GM19025 (cell line): ENCODE measurements around the gene TERF2IP.

ENCODE experiments used
- ATAC-seq: cut with Tn5 transposase; IDR thresholded peaks from one replicate; pipeline ENCODE4 v1.9.1; 2021; ENCODE audit warnings: mild to moderate bottlenecking, low read depth, moderate library complexity; ENCODE audit not compliant: unreplicated experiment

TERF2IP gene

DNA sequence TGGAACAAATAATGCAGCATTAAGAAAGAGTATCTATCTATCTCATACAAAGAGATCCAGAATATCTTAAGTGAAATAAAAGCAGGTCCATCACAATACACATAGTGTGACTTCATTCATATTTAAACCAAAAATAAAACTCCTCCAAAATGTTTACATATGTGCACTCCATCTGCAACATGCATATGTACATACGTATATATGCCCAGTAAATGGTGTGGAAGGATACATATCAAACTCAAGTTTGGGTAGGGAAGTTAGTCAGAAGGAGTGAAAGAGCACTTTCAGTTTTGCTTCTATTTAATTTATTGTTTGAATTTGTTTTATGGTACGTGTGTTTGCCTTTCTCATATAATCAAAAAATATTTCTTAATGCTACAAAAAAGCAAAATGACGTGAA, 12.5 kb upstream of the TERF2IP start:
- ATAC-seq = no peak

DNA sequence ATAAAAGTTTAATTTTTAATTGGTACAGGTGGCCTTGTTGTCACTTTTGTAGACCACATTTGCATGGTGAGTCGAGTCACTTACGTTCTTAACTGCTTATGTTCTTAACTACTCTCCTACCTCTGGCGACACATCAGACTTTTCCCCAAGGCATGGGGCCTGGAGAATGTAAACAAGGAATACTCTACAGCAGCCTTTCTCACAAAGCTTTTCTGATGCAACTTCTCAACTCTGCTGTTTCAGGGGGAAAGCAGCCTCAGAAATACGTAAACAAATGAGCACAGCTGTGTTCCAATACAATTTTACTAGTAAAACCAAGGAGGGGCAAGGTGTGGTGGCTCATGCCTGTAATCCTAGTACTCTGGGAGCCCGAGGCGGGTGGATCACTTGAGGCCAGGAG, 7.0 kb upstream of the TERF2IP start:
- ATAC-seq = no peak

DNA sequence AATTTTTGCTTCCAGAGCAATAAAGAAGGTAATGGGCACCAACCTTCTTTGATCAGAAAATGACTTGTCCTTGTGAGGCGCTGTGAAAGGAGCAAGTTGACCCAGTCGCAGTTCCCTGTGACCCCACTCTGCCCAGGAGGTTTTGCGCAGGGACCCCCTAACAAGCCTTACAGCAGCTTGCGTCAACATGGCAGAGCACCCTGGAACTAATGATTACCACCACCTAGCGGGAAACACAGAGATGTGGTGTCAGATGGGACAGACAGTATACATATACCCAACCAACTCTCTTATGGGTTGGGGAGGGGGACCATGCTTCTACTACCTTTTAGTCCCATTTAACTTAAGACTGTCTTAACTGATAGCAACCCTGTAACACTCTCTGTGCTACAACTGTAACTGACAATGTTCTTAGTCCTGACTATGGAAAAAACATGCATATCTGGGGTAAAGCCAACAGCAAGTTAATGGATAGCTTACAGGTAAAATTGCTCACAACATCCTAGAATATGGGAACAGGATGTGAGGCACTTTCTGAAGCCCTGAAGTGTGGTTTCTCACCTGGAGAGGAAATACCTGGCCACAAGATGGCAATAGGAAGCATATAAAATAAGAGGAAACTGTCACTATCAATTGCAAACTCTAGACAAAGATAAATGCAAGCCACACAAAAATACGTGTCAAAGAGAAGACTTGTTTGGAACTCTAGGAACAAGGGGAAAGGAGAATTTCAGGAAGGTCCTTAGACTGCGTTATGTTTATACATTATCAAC, 3.1 kb upstream of the TERF2IP start:
- ATAC-seq = no peak

DNA sequence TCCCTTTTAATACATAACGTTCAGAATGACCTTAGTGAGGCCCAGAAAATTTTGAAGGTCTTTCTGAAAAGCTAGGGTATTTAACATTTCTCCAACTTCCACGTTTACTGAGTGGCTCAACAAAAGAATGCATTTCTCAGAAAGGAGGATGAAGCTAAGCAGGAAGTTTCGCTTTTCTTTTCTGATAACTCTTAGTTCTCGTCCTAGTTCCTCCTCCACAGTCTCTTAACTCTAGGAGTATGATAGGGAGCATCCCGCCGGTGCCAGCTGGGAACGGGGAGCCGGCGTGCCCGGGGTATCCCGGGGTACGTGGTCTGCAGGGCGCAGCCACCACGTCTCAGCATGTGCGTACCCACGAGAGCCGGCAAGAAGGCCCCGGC, 471 bp upstream of the TERF2IP start:
- peak; percentile 18 for ATAC-seq

DNA sequence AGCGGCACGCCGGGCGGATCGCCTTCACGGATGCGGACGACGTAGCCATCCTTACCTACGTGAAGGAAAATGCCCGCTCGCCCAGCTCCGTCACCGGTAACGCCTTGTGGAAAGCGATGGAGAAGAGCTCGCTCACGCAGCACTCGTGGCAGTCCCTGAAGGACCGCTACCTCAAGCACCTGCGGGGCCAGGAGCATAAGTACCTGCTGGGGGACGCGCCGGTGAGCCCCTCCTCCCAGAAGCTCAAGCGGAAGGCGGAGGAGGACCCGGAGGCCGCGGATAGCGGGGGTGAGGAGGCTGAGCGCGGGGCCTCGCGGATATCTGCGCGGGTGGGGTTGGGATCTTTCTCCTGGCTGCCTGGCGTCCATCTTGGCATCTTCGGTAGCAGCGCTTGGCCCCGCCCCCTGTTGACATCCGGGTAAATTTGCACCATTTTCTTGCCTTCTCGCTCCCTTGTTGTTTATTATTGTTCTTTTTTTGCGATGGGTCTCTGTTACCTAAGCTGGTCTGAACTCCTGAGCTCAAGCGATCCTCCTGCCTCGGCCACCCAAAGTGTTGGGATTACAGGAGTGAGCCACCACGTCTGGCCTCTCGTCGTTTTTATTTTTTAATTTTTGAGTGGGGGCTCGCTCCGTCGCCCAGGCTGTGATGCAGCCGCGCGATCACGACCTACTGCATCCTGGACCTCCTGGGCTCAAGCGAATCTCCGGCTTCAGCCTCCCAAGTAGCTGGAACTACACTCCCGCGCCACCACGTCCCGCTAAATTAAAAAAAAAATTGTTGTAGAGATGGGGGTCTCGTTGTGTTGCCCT, 898 bp downstream of the TERF2IP start:
- peak; percentile 20 for ATAC-seq

DNA sequence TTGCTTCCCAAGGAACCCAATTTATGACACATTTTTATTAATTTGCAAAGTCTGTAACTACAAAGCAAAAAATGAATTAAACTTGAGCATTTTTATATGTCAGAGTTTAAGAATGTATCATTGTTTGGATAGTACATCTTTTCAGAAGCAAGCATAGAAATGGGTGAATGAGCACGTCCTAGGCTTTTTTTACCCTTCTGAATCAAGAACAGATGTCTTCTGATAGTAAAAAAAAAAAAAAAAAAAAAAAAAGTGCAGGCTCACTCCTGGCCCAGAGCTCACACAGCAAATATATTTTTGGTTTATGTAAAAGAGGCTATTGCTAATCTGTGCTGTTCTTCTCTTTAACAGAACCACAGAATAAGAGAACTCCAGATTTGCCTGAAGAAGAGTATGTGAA, 6.3 kb downstream of the TERF2IP start:
- ATAC-seq = no peak

DNA sequence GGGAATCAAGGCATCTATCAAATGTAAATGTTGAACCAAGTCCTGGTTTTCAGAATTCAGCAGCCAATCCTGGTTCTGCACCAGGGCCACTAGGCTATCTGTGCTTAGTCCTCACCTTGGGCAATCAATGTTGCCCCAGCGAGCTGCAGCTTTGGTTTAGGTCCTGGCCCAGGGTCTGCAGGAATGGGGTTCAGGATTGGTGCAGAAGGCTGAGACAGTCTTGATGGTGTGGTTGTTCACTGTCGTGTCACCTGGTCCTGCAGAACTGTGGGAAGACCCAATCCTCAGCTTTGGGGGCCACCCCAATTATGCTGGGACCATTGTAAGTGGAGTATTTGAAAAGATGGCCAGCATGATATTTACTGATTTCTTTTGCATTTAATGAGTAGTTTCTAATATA, 10.6 kb downstream of the TERF2IP start:
- ATAC-seq = no peak

DNA sequence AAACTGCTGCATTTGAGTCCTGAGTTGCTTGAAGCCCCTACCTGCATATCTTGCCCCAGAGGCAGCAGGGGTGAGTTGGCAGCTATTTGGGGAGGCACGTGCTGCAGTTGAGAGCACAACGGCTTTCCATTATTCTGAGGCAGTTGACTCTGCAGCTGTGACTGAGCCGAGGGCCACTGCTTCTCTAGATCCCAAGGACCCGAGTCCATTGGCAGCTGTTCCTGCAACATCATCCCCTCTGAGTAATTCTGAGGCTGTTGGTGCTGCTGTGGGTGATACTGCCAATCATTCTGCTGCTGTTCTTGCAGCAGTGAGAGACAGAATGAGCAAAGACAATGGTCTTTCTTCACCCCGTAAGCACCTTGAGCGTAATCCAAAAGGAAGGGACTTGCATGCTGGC, 12.7 kb downstream of the TERF2IP start:
- ATAC-seq = no peak

DNA sequence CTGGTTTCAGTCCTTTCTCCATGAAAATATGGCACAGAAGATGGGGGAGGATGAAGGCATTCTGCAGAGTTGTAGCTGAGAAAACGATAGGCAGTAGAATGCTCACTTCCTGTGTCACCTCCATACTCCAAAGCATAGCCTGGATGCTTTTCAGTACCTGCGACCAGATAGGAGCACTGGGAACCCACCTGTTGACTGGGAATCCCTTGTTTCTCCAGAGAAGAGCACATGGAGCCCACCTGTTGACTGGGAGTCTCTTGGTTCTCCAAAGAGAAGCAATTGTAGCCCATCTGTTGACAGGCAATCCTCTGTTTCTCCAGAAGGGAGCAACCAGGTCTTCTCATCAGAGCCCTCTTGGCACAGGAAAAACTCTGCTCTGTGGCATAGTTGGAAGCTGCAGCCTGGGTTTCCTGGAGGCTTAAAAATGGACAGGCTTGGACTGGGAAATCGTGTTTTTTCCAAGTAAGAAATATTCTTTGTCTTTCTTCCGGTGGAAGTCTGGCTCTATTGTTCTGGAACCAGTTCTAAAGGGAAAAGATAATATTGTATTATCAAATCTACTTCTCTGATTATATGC, 13.2 kb downstream of the TERF2IP start:
- ATAC-seq = no peak

DNA sequence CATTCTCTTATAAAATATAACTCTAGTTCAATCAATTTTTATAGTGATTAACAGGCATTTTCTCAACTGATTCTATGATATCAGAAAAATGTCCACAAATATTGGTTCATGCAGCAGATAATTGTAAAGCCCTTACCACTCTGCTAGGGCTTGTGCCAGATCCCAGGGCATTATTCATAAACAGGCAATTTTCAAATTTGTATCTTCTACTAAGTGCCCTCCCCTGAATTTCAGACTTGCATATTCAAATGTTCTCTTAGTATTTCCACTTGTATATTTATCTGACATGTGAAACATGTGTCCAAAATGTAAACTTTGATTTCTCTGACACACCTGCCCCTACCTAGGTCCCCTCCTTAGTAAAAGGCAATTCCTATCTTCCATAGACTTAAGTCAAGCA, 19.9 kb downstream of the TERF2IP start:
- no peak for ATAC-seq

DNA sequence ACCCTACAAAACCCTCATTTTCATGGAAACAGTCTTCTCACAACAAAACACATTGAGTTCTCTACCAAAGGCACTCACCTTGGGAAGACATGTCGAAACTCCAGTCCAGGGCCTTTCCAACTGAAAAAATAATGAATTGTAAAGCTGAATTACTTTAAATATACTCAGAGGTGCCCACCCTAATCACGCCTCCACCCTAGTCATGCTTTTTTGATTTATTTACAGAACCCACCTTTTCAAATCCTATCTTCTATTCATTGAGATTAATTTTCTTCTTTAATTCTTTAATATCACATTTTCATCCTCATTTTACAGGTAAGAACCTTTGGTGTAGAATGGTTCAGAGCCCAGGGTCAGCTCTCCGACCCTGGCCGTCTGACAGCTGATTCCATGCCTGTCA, 29.3 kb downstream of the TERF2IP start, which contains the start of gene CPHXL2:
CPHXL2 (minus strand) TSS at position 101 of the 400 bp plus-strand sequence; CDS start at position 91, 10 bp downstream.
- no peak for ATAC-seq

DNA sequence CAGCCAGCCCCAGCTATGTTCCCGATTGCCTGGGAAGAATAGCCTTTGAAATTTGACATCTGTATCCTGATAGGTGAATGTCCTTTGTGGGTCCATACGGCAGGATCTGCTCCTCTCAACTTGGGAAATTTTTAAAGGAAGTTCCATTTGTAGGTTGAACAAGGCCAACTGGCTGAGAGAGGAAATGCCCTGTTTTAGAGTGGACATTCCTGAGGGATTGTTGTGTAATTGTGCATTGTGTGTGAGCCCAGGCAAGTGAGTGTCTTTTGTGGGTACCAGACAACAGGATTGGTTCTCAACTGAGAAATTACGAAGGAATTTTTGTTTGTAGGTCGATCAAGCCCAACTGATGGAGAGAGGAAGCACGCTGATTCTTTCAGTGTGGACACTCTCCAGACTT, 31.8 kb downstream of the TERF2IP start:
- no peak for ATAC-seq

DNA sequence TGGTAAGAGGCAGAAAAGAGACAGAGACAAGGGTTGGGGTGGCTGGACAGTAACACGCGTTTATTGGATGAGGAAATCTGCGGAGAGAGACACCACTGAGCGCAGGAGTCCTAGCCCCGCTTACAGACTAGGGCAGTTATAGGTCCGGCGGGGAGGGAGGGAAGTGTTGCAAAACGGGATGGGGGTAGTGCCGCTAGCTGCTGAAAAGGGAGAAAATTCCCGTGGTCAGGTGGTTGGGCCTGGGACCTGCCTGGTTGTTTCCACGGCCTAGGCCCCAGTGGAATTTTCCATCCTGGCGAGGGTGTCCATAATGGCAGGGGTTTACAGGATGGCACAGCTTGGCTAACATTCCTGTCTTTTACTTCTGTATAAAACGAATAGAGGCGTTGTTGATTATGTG, 34.7 kb downstream of the TERF2IP start:
- no peak for ATAC-seq

DNA sequence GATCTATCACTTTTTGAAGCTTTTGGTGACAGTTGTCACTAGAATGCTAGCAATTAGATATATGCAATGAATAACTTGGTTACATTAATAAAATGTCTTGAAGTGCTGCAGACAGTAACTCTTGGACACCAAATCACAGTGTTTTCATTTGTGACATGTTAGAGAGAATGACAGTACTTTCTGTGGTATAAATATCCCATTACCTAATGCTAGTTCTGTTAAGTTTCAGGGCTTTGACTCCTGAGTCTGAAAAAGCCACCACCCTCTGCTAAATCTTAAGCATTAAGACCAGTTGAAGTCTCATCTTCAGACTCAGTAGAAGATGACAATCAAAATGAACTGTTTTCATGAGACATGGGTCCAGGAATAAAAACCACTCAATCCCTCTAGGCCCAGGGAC, 39.8 kb downstream of the TERF2IP start:
- ATAC-seq = no peak

DNA sequence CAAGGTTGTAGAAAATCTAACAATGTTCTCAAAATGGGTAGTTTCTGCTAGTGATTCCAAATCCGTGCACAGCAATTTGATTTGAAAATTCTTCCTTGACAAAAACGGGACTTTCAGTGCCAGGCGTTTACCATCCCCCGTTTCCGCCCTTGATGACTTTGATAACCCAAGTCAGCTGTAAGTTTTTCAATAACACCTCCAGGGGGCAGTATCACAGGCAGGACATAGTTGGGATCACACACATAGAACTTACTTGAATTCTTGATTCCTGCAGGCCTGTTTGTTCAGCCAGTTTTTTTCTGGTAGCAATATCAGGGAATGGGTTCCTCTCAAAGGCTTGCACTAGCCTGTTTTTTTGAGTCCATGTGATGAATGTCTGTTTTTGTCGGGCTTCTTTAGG, 48.1 kb downstream of the TERF2IP start:
- ATAC-seq = no peak

DNA sequence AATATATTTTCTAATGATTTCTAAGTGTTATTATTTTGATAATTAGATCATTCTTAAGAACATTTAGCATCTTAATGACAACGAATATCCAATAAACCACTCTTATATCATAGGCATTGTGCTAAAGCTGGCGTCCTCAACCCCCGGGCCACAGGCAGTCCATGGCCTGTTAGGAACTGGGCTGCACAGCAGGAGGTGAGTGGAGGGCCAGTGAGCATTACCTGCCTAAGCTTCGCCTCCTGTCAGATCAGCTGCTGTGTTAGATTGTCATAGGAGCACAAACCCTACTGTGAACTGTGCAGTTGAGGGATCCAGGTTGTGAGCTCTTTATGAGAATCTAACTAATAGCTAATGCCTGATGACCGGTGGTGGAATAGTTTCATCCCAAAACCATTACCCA, 50.0 kb downstream of the TERF2IP start:
- no peak for ATAC-seq

DNA sequence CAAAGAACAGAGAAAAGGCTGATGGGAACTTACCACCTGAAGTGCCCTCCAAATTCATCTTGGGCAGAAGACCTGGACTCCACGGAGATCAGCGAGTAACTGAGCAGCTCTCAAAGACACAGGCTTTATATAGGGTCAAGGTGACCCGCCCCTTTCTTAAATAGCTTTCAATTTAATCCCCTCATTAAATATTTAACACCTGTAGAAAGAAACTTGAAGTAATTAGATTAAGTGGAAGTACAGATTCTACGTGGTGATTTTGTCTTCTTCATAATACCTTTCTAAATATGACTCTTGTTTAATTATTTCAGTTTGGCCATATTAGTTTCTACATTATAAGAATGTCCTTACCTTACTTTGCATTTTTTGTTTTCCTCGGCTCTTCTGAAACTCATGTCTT, 53.8 kb downstream of the TERF2IP start, which contains the start of gene DUXB:
DUXB (minus strand) TSS at position 101 of the 400 bp plus-strand sequence; CDS start at position 58, 43 bp downstream.
- ATAC-seq = no peak

DNA sequence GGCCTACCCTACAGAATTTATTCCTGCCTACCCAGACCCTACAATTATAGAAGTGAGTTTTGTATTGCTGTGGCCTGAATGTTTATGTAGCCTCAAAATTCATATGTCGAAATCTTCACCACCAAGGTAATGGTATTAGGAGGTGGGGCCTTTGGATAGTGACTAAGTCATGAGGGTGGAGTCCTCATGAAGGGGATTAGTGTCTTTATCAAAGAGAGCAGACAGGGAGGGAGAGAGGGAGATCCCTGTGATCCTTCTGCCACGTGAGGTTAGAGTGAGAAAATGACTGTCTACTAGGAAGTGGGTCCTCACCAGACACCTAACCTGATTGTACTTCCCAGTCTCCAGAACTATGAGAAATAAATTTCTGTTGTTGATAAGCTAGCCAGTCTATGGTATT, 54.7 kb downstream of the TERF2IP start:
- no peak for ATAC-seq

DNA sequence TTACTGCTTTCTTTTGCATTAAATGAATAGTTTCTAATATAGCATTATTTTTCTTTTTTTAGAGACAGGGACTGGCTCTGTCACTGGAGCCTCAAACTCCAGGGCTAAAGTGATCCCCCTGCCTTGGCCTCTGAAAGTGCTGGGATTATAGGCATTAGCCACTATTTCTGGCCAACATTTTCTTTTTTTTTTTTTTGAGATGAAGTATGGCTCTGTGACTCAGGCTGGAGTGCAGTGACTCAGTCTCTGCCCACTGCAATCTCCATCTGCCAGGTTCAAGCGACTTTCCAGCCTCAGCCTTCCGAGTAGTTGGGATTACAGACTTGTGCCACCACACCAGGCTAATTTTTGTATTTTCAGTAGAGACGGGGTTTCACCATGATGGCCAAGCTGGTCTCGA, 55.7 kb downstream of the TERF2IP start:
- ATAC-seq = no peak
